Small intestine (tissue), 16 donors: ENCODE measurements around the gene ANP32A. TPM values are rescaled to one million over a fixed set of nuclear protein-coding genes. Genes with fewer than 3 reads are reported as not detected.
"Not testable (repeated sequence)": the region's sequence is repeated elsewhere in the genome, so short reads cannot be mapped to it uniquely, and the experiment has no call there.

Experiments
- DNase-seq, 2 donors: peaks; one replicate each; pipeline versions ENCODE4 v3.0.0 to v3.0.0-alpha.2; 2013
- FAIRE-seq: peaks from 2 replicates; lab custom pipeline; 2012; peaks lifted over from hg19 to GRCh38; lab: Jason Lieb, UNC
- H3K27ac ChIP-seq, 3 donors: one replicate each; pipeline ENCODE4 v1.5.1; 2013; ENCODE audit warnings: low read length in 2 of 3, mild to moderate bottlenecking in 2 of 3, control low read depth in 1 of 3, inconsistent platforms in 1 of 3, low read depth in 1 of 3, moderate library complexity in 1 of 3
- H3K27me3 ChIP-seq, 3 donors: one replicate each; pipeline ENCODE4 v1.6.1; 2013; ENCODE audit warnings: low read length in 3 of 3, inconsistent platforms in 1 of 3; ENCODE audit not compliant: control insufficient read depth in 3 of 3, insufficient read depth in 3 of 3
- H3K36me3 ChIP-seq, 3 donors: one replicate each; pipeline ENCODE4 v1.6.1; 2013; ENCODE audit warnings: low read length in 3 of 3, inconsistent platforms in 1 of 3, low read depth in 1 of 3, mild to moderate bottlenecking in 1 of 3, moderate library complexity in 1 of 3; ENCODE audit not compliant: control insufficient read depth in 3 of 3, insufficient read depth in 2 of 3
- H3K4me1 ChIP-seq, 3 donors: one replicate each; pipeline ENCODE4 v1.6.1; 2013; ENCODE audit warnings: low read length in 2 of 3, inconsistent platforms in 1 of 3, low read depth in 1 of 3, mild to moderate bottlenecking in 1 of 3, moderate library complexity in 1 of 3; ENCODE audit not compliant: control insufficient read depth in 3 of 3, insufficient read depth in 2 of 3
- H3K4me3 ChIP-seq, 3 donors: one replicate each; pipeline ENCODE4 v1.5.1; 2013; ENCODE audit warnings: low read length in 3 of 3, control low read depth in 1 of 3, inconsistent platforms in 1 of 3, low read depth in 1 of 3, mild to moderate bottlenecking in 1 of 3, moderate library complexity in 1 of 3
- H3K9me3 ChIP-seq, 2 donors: one replicate each; pipeline ENCODE4 v1.6.1; 2013; ENCODE audit warnings: low read depth in 1 of 2, low read length in 1 of 2; ENCODE audit not compliant: control insufficient read depth in 2 of 2, insufficient read depth in 1 of 2
- WGBS, 3 donors: extraction: QIAGEN DNeasy Blood & Tissue Kit; methylation state at CpG; one replicate each; pipeline ENCODE4 v1.1.7; 2013; 5-methylcytosine and 5-hydroxymethylcytosine counted together
- long read RNA-seq, 10 donors: transcript quantifications; one replicate each; lab custom pipeline, GENCODE V29; 2026
- polyA plus RNA-seq, 4 donors: library from polyadenylated mRNA; stranded (reverse) in 3 of 4; unstranded in 1 of 4; fragments of 200-250 nt in 3 of 4; fragments of 120-200 nt in 1 of 4; gene quantifications; one replicate each; pipeline versions ENCODE4 v1.2.1 to v1.2.3, GENCODE V29; 2013
- donor health status: healthy with polysubstance abuse.
- donor health status: control.
- donor health status: control.
- donor health status: Bipolar disorder and iron deficiency.
- donor health status: healthy.

ANP32A gene
- 100 to 1,000 TPM in 2 of 4 donors, 10 to 100 TPM in 2; 56.2 to 227 (median 103) TPM for polyA plus RNA-seq
- long read RNA-seq, donor 1 = 0 reads
- long read RNA-seq, donor 2, transcript ANP32A-203 (7 exons, 2,440 nt) = major isoform, 21 of 39 reads
- long read RNA-seq, donor 2, transcript ANP32A-208 (3 exons, 707 nt) = minor isoform, 10 of 39 reads
- long read RNA-seq, donor 2, partial matches to known transcripts = 7 of 39 reads
- long read RNA-seq, donor 2, other reads (novel, unspliced or antisense) = 0 of 39 reads
- long read RNA-seq, donor 3, transcript ANP32A-208 (3 exons, 707 nt) = major isoform, 42 of 88 reads
- long read RNA-seq, donor 3, transcript ANP32A-203 (7 exons, 2,440 nt) = minor isoform, 30 of 88 reads
- long read RNA-seq, donor 3, partial matches to known transcripts = 13 of 88 reads
- long read RNA-seq, donor 3, other reads (novel, unspliced or antisense) = 0 of 88 reads
- long read RNA-seq, donor 4, partial matches to known transcripts = 0 of 3 reads
- long read RNA-seq, donor 4, other reads (novel, unspliced or antisense) = 0 of 3 reads
- long read RNA-seq, donor 5, transcript ANP32A-203 (7 exons, 2,440 nt) = minor isoform, 5 of 20 reads
- long read RNA-seq, donor 5, transcript ANP32A-208 (3 exons, 707 nt) = major isoform, 12 of 20 reads
- long read RNA-seq, donor 5, partial matches to known transcripts = 0 of 20 reads
- long read RNA-seq, donor 5, other reads (novel, unspliced or antisense) = 0 of 20 reads
- long read RNA-seq, donor 6, transcript ANP32A-203 (7 exons, 2,440 nt) = major isoform, 30 of 65 reads
- long read RNA-seq, donor 6, transcript ANP32A-208 (3 exons, 707 nt) = minor isoform, 22 of 65 reads
- long read RNA-seq, donor 6, partial matches to known transcripts = 10 of 65 reads
- long read RNA-seq, donor 6, other reads (novel, unspliced or antisense) = 0 of 65 reads
- long read RNA-seq, donor 7, transcript ANP32A-203 (7 exons, 2,440 nt) = major isoform, 97 of 359 reads
- long read RNA-seq, donor 7, transcript ANP32A-208 (3 exons, 707 nt) = minor isoform, 69 of 359 reads
- long read RNA-seq, donor 7, partial matches to known transcripts = 177 of 359 reads
- long read RNA-seq, donor 7, other reads (novel, unspliced or antisense) = 11 of 359 reads
- long read RNA-seq, donor 8, transcript ANP32A-203 (7 exons, 2,440 nt) = major isoform, 6 of 9 reads
- long read RNA-seq, donor 8, partial matches to known transcripts = 0 of 9 reads
- long read RNA-seq, donor 8, other reads (novel, unspliced or antisense) = 0 of 9 reads
- long read RNA-seq, donor 9, transcript ANP32A-208 (3 exons, 707 nt) = major isoform, 5 of 10 reads
- long read RNA-seq, donor 9, transcript ANP32A-203 (7 exons, 2,440 nt) = major isoform, 5 of 10 reads
- long read RNA-seq, donor 9, partial matches to known transcripts = 0 of 10 reads
- long read RNA-seq, donor 9, other reads (novel, unspliced or antisense) = 0 of 10 reads
- long read RNA-seq, donor 10, transcript ANP32A-208 (3 exons, 707 nt) = minor isoform, 35 of 155 reads
- long read RNA-seq, donor 10, transcript ANP32A-203 (7 exons, 2,440 nt) = major isoform, 57 of 155 reads
- long read RNA-seq, donor 10, partial matches to known transcripts = 54 of 155 reads
- long read RNA-seq, donor 10, other reads (novel, unspliced or antisense) = 5 of 155 reads

- WGBS, 3 donors = 0 to 1% (median 0%) methylated on average over 68 to 81 of the region's 81 CpGs
- FAIRE-seq = no peak
- peak within 1 kb of the TSS; percentile 91 to 97 (median 91) for H3K27ac ChIP-seq
These were observed at the start of gene ANP32A for GRCh38 chr15:68820295-68821189. Gene ANP32A (minus strand): TSS chr15:68820895. CDS start chr15:68820751, 144 bp downstream.

GRCh38 chr15:68868296-68868695, 47.6 kb upstream of the ANP32A start:
- H3K9me3 ChIP-seq = no peaks in the 10 kb centered on the region

More at GRCh38 chr15:68820295-68821189, at the start of gene ANP32A:
- peak; percentile 94 to 99 for DNase-seq
- Histone ChIP-seq H3K4me3 (peak within 1 kb of the TSS; percentile 89 to 98 (median 97)), H3K36me3 (no peaks in the 10 kb centered on the region), H3K4me1 (peaks cover 5 to 16% (median 7%) of the 10 kb centered on the region in 3 donors), H3K9me3 (no peaks in the 10 kb centered on the region), H3K27me3 (no peaks in the 10 kb centered on the region)

GRCh38 chr15:68862415-68862814, 41.7 kb upstream of the ANP32A start:
- H3K36me3 ChIP-seq = no peaks in the 10 kb centered on the region
- H3K27me3 ChIP-seq = peaks cover 0 to 2% (median 0%) of the 10 kb centered on the region in 3 donors
- DNase-seq = no peak
- H3K9me3 ChIP-seq = peaks cover 0 to 13% of the 10 kb centered on the region in 2 donors
- no peak overlapping the region for H3K4me3 ChIP-seq
- H3K4me1 ChIP-seq = no peaks in the 10 kb centered on the region
- FAIRE-seq = no peak
- no peak overlapping the region for H3K27ac ChIP-seq

More at GRCh38 chr15:68868296-68868695, 47.6 kb upstream of the ANP32A start:
- no peaks in the 10 kb centered on the region for H3K36me3 ChIP-seq
- no peaks in the 10 kb centered on the region for H3K4me1 ChIP-seq
- H3K27me3 ChIP-seq = peaks cover 0 to 8% (median 3%) of the 10 kb centered on the region in 3 donors
- H3K27ac ChIP-seq = no peak overlapping the region
- WGBS, 3 donors = 84 to 86% (median 86%) methylated on average over 2 of the region's 2 CpGs
- H3K4me3 ChIP-seq = no peak overlapping the region
- DNase-seq (no peak), FAIRE-seq (no peak)

- not testable (repeated sequence) for FAIRE-seq, H3K36me3 ChIP-seq, H3K27ac ChIP-seq, H3K4me3 ChIP-seq, DNase-seq, H3K4me1 ChIP-seq, H3K27me3 ChIP-seq
- WGBS, 3 donors = 77 to 86% (median 77%) methylated on average over 2 of the region's 4 CpGs
- H3K9me3 ChIP-seq = peaks cover 0 to 13% of the 10 kb centered on the region in 2 donors
These were observed 38.0 kb upstream of the ANP32A start for GRCh38 chr15:68858666-68859065.

- not testable (repeated sequence) for H3K36me3 ChIP-seq, H3K4me1 ChIP-seq, H3K4me3 ChIP-seq, H3K27me3 ChIP-seq, FAIRE-seq, H3K27ac ChIP-seq, DNase-seq
- 91 to 93% (median 92%) methylated on average over 5 of the region's 5 CpGs for WGBS, 3 donors
- H3K9me3 ChIP-seq = peaks cover 0 to 13% of the 10 kb centered on the region in 2 donors
These were observed 36.7 kb upstream of the ANP32A start for GRCh38 chr15:68857443-68857842.

GRCh38 chr15:68852461-68852860, 31.8 kb upstream of the ANP32A start:
- H3K4me3 ChIP-seq = no peak overlapping the region
- H3K27ac ChIP-seq = no peak overlapping the region
- H3K9me3 ChIP-seq = no peaks in the 10 kb centered on the region
- FAIRE-seq (no peak), DNase-seq (no peak)
- 76 to 84% (median 77%) methylated on average over 7 of the region's 7 CpGs for WGBS, 3 donors
- no peaks in the 10 kb centered on the region for H3K36me3 ChIP-seq
- no peaks in the 10 kb centered on the region for H3K4me1 ChIP-seq
- peaks cover 0 to 12% (median 0%) of the 10 kb centered on the region in 3 donors for H3K27me3 ChIP-seq

GRCh38 chr15:68851971-68852370, 31.3 kb upstream of the ANP32A start:
- peaks cover 0 to 15% (median 0%) of the 10 kb centered on the region in 3 donors for H3K27me3 ChIP-seq
- H3K4me3 ChIP-seq = no peak overlapping the region
- FAIRE-seq = no peak
- H3K4me1 ChIP-seq = no peaks in the 10 kb centered on the region
- WGBS, 3 donors = 76 to 81% (median 79%) methylated on average over 2 of the region's 2 CpGs
- no peaks in the 10 kb centered on the region for H3K36me3 ChIP-seq
- DNase-seq = no peak
- no peaks in the 10 kb centered on the region for H3K9me3 ChIP-seq
- no peak overlapping the region for H3K27ac ChIP-seq
